Measurements from ENCODE around the gene TLR5.

Gene TLR5

GRCh38 chr1:223109581-223110026, 33.4 kb downstream of the TLR5 start:
- peak; percentile 49 for DNase-seq

- DNase-seq = peak; percentile 18
Observed at GRCh38 chr1:223106856-223107255, 36.2 kb downstream of the TLR5 start.

- DNase-seq = no peak
Observed at GRCh38 chr1:223105568-223105967, 37.5 kb downstream of the TLR5 start.

GRCh38 chr1:223102797-223103533, 40.1 kb downstream of the TLR5 start:
- no peak for DNase-seq

DNA sequence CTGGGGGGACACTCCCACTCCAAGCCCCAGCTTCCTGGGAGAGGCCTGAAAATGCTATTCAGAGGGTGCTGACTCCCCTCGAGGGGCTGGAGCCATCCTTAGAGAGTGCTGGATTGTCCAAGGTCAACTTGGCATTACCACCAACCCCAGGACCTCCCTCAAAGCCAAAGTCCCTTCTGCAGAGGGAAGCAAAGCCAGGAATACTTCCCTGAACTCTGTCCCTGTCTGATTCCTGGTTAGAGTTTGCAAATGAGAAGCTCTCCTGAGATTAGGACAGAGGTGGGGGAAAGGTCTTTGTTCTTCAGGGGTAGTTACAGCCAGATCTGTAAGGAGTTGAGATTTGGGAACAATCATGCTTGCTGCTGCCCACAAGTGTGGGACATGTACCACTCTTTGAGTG, 45.3 kb downstream of the TLR5 start:
- no peak for DNase-seq

- no peak for DNase-seq
Observed at GRCh38 chr1:223095870-223096269, 47.2 kb downstream of the TLR5 start.

DNA sequence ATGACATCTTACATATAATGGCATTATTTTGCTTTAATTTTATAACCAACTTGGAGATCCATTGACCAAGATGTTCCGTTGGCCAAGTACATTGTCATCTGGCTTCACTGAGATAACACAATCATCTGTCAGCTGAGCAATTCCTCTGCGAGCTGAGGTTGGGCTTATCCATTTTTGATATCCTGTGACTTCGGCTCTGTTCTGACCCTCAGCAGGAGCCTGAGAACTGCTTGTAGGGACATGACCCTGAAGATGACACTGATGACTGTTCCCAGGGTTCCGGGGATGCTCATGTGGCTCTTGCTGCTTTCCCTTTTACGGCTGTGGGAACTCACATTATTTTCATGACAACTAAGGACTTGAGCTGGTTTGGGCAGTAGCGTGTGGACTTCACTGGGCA, 51.2 kb downstream of the TLR5 start:
- DNase-seq = peak; percentile 22

DNA sequence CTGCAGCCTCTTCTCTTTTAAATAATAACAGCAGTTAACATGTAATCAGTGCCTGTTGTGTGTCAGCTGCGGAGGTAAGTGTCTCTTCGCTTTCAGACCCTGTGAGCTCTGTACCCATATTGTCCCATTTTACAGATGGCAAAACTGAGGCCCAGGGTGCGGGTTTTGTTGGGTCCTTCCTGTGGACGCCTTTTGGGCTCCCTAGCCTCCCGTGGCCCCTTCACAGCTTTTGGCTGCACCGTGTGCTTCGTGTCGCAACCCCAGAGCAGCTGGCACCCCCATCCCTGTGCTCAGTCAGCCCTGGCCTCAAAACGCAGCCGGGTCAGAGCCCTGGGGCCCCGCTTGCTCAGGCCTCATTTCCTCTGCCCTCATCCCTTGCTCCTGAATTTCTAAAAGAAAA, 53.8 kb downstream of the TLR5 start:
- DNase-seq = no peak

DNA sequence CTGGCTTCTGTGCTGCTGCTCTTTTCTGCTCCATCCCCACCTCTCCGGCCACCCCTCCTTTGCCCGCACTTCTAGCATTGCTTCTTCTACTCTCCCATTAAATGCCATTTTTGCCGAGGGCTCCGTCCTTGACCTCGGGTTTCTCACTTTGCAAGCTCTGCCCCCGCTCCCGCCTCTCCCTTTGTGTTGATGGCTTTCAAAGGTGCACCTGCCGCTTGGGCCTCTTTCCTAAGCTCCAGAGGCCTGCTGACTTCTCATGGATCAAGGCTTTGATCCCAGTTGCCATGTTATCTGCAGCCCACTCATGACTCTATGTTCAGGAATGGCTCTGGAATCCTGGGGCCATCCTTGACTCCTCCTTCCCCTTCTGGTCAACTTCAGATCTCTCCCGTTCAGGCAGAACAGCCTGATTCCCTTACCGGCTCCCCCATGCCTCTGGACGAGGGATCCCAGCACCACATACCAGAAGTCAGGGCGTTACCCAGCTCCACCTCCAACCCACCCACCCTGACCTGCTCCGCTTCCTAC, 54.3 kb downstream of the TLR5 start:
- DNase-seq = no peak

- DNase-seq = no peak
Observed at GRCh38 chr1:223087291-223088255, 55.5 kb downstream of the TLR5 start.

DNA sequence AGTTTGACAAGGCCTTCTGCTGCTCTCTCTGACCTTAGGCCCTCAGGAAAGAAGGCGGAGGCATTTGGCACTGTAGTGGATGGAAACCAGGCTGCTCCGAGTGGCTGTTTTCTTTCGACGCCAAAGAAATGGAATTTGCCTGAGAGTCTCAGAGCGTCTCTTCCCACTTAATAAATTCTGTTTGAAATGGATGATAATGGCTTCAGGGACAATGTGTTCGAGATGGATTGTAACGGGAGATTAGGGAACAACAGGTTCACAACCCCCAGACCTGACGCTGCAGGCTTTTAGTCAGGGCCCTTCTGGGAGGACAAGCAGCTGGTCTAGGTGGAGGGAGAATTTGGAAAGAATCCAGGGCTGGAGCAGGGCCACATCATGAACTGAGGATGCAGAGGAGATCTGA, 58.6 kb downstream of the TLR5 start:
- DNase-seq = no peak

- no peak for DNase-seq
Observed at GRCh38 chr1:223083831-223084230, 59.2 kb downstream of the TLR5 start.

- no peak for DNase-seq
Observed at GRCh38 chr1:223082914-223083313, 60.1 kb downstream of the TLR5 start.

GRCh38 chr1:223081181-223081994, 61.7 kb downstream of the TLR5 start:
- DNase-seq = peak; percentile 88

DNA sequence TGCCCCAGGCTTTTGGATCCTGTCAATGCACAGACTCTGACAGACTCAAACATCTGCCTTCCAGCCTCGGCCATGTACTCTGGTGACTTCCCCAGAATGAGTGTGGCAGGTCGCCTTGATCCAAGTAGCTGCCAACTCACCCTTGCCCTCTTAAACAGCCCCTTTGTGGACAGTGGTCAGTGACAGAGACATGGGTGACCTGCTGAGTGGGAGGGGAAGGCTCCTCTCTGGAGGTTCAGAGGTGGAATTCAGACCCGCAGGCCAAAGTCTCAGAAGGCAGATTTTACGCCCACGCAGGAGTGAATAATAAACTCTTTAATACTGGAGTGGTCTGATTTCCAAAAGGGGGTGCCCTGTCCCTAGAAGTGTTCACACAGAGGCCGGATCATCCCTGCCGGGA, 63.5 kb downstream of the TLR5 start:
- DNase-seq = no peak

DNA sequence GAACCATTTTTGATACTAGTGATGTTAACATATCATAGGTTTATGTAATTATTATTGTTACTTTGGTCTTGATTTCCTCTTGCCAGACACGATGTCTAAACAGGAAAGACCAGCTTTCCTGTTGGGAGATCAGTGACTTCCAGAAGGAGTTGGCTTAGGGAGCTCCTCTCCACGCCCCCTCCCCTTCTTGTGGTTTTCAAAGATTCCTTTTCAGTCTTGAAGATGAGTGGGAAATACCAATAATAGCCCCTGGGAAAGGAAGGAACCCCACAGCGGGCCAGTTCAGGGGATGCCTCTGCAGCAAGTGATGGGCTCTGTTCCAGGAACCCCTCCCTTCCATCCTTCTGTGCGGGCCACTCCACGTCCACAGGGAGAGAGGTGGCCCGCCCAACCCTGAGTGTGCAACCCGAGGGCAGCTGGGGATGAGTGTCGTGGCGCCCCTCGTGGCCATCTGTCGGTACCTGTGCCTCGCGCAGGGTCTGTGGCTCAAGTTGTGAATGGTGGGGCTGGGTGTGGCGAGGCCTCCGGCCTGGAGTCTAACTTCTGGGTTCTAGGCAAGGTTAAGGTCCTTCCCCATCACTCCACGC, 65.7 kb downstream of the TLR5 start:
- DNase-seq = no peak

DNA sequence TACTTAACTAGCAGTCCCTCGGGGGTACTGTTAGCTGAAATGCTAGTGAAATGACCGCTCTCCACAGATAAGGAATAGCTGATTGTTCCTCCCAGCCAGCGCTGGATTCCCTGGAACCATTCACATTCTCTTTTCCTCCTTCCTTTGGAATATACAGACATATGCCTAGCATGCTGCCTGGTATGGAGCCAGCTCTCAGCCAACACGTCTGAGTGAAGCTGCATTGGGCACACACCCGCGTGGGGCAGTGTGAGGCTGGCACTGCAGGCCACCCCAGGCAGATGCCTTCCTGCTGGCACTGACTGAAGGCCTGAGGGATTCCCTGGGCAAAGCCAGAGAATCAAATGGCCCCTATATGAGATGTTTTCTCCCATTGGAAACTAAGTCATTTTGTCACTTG, 66.7 kb downstream of the TLR5 start:
- DNase-seq = no peak

DNA sequence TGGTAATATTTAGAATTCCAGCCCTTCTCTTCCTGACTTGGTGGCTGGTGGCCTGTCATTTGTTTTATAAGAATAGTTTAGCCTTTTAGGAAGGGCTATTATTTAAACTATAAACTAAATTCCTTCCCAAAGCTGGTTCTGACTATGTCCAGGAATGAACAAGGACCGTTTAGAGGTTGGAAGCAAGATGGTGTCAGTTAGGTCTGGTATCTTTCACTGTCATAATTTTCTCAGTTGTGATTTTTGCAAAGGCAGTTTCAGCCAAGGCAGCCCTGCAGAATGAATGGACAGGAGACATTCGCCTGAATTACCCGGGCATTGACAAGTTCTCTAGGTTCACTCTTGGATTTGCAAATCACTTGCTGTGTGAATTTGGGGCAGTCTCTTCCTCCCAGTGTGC, 67.2 kb downstream of the TLR5 start:
- DNase-seq = no peak

DNA sequence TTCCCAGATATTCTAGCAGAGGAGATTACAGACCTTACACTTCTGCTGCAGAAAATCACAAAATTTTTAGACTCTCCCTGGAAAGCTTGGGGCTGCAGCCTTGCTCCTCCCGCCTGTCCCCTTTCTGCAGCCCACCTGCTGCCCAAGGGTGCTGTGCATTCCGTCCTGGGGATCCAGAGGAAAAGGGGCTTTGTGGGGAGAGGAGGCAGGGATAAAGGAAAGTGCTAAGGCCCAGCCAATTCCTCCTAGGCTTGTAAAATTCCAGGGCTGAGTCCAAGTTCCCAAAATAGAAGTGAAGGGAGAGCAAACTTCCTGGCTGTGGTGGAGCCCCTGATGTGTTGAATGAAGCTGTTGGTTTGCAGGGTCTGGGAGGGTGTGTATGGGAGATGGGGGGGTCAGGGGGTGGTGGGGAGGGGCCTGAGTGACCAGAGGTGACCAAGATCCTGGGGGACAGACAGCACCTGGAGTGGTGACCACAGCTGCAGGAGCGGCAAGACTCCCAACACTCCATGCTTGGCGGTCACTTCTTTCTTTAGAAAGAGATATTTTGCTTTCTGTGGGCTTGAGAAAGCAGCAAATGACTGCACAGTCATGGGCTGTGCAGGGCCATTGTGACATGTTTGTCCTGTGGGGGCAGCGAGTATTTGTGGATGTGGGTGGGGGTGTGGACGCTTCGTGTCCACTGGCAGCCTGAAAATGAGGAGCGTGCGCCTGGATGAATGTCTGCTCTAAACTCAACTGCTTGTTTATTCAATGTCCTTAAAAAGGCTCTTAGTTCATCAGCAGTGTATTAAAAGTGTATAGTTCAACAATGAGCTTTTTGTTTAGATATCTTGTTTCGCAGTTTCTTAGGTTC, 68.4 kb downstream of the TLR5 start:
- no peak for DNase-seq

GRCh38 chr1:223068900-223069665, 74.0 kb downstream of the TLR5 start:
- no peak for DNase-seq

- no peak for DNase-seq
Observed at GRCh38 chr1:223067914-223068313, 75.1 kb downstream of the TLR5 start.
